HG03139 (cell line): ENCODE data around the gene C2CD2L.
"Not testable (repeated sequence)": the region's sequence is repeated elsewhere in the genome, so short reads cannot be mapped to it uniquely, and the experiment has no call there.

Source experiments
- ATAC-seq: cut with Tn5 transposase; IDR thresholded peaks from one replicate; pipeline ENCODE4 v1.9.1; 2021; ENCODE audit not compliant: unreplicated experiment

C2CD2L gene

DNA sequence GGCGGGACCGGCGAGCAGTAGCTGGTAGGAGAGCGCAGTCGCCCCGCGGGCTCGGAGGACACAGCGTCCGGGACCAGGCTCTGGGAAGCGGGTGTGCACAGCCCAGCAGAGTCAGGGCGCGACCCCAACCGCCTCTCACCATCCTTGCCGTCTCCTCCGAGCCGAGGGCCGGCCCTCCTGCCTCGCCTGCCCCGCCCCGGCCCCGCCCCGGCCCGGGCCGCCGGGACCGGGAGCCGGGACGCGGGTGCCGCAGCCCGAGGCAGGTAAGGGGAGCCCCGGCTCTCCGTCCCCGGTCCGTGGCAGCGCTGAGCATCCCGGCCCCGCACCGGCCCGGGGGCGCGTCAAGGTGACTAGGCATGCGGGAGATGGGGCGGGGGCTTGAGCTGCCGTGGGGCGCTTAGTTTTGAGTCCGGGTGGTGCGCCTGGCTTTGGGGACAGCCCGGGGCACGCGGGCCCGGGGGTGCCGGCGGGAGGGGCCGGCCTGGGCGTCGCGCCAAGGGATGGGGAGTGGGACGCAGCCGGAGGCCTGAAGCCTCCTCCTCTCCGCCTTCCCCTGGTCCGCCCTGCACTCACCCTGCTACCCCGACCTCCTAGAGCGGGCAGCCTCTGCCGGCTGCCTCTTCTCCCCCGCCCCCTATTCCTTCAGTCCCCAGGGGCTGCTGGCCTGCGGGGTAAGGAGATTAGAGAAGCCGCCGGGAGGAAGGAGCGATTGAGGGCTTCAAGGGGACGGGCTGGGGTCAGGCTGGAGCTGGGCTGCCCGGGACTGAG lies 42.1 kb downstream of the C2CD2L start, which contains the start of gene ABCG4:
TSS of gene ABCG4 (plus strand) at position 35 of the 768 bp plus-strand sequence. CDS start 914 bp downstream, outside the sequence.
- no peak for ATAC-seq

DNA sequence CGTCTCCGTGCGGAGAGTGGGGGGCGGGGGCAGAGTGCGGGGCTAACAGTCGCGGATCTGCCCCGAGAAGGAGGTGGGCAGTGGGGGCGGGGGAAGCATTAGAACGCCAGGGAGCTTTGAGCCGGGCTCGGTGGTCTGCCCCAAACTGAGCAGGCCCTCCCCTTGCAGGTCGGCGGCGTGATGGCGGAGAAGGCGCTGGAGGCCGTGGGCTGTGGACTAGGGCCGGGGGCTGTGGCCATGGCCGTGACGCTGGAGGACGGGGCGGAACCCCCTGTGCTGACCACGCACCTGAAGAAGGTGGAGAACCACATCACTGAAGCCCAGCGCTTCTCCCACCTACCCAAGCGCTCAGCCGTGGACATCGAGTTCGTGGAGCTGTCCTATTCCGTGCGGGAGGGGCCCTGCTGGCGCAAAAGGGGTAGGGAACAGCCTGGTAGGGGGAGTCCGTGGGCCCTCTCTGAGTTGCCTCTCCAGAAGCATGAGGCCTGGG lies 42.7 kb downstream of the C2CD2L start:
- no peak for ATAC-seq

DNA sequence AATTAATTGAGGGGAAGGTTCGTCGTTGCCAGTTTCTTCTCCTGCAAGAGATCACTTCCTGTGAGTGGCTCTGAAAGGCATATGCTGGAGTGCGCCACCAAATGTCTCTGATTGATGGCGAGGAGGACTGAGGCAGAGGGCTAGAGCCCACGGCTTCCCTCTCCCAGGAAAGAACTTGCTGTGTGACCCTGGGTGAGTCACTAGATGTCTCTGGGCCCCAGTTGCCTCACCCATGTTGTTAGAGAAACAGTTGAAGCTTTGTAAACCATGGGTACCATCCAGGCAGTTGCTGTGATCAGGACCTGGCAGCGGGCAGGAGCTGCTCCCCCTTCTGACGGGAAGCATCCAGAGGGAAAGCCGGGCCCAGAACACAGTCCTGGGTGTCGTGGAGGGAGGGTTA lies 44.9 kb downstream of the C2CD2L start:
- no peak for ATAC-seq

DNA sequence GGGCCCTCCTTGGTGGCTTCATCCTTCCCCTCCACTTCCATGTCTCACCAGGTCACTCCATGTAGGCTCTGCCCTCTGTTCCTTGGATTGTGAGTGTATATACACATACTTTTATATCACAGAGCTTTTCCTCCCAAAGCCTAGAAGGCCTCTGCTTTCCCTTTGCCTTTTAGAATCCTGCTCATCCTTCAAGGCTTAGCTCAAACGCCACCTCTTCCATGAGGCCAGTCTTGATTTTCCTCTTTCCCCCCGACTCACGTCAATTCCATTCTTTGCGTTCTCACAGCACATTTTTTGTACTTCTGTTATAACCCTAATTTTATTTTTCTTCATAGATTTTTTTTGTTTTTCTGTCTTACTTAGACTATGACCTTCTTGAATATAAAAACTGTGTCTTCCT lies 45.5 kb downstream of the C2CD2L start:
- no peak for ATAC-seq

DNA sequence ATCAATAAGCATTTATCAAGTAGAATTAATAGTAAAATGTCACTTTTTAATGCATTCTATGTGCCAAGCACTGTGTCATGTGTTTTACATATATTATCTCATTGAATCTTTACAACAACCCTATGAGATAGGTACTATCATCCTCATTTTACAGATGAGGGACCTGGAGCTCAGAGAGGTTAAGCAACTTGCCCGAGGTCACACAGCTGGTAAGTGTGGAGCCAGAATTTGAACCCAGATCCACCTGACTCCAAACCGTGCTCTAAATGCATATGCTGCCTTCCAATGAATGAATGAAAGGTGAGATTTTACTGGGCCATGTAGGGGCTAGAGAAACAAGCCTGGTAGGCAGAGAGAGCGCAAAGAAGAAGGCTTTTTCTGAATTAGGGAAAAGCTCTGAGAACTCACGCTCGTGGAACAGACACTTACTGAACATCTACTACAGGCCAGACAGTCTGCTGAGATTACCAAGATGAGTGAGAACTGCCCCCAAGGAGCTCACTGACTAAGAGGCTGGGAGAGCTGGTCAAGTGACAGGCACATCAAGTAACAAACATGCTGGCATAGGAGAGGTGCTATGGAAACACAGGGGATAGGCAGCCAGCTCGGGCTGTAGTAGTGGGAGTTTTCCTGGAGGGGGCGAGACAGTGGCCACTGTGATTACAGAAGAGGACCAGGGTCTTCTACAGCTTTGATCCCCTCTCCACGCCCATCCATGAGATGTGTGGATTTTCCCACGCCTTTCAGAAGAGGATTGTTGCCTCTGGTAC lies 46.1 kb downstream of the C2CD2L start:
- no peak for ATAC-seq

DNA sequence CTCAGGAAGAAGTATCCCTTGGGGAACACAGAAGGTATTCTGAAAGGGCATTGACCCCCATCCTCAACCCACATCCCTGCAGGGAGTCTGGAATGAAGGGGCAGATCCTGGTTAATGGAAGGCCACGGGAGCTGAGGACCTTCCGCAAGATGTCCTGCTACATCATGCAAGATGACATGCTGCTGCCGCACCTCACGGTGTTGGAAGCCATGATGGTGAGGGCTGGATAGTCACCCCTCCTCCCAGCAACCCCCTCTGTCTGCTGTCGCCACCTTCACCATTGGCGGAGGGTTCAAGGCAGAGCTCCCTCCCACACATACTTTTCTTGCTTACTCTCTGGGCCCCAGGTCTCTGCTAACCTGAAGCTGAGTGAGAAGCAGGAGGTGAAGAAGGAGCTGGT lies 47.0 kb downstream of the C2CD2L start:
- no peak for ATAC-seq

DNA sequence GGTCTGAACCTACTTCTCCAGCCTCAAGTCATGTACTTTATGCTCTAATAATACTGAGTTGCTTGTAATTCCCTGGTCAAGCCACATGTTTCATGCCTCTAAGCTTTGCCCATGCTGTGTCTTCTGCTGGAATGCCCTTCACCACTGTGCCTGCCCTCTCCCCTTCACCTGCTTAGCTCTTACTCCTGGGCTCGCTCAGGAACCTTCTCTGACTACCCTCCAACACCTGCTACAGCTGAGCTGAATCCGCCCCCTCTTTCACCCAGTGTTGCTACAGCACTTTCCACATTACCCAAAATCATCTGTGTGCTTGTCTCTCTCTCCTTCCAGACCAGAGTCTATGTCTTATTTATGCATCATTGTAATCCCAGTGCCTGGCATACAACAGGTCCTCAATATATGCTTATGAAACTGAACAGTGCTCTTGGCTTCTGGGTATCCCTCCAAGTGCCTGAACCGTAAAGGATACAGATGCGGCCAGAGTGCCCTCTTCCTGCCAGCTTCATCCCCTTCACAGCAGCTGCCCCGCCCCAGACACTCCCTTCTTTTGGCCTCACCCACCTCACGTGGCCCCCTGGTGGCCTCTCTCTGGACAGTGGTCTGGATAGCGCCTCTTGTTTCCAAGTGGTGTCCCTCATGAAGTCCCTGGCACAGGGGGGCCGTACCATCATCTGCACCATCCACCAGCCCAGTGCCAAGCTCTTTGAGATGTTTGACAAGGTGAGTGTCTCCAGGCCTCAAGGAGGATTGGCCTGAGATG lies 48.8 kb downstream of the C2CD2L start:
- no peak for ATAC-seq

DNA sequence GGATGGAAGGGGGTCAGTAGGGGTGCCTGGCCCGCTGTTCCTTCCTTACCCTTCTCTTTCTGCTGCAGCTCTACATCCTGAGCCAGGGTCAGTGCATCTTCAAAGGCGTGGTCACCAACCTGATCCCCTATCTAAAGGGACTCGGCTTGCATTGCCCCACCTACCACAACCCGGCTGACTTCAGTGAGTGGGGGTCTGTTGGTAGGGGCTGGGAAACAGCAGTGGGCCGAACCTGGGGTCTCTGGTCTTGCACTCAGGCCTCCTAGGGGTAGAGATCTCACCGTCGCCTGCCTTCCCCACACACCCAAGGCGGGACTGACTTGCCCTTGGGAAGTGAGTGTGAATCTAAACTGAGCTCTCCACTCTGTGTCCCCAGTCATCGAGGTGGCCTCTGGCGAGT lies 49.4 kb downstream of the C2CD2L start:
- ATAC-seq, result no peak

DNA sequence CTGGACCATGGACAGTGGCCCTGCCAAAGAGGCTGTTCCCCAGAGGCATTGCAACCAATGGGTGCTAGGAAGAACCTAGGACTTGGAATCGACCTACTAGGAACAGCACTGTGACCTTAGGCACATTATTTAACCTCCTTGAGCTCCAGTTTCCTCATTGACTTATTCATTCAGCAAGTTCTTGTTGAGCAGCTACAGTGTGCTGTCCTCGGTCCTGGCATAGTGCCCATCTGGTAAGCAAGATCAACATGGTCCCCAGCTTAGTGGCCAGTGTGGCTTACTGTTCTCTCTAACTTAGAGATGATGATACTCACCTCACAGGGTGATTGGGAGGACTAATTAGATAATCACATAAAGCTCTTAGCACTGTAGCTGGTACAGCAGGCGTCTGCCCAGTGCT lies 49.9 kb downstream of the C2CD2L start:
- no peak for ATAC-seq

DNA sequence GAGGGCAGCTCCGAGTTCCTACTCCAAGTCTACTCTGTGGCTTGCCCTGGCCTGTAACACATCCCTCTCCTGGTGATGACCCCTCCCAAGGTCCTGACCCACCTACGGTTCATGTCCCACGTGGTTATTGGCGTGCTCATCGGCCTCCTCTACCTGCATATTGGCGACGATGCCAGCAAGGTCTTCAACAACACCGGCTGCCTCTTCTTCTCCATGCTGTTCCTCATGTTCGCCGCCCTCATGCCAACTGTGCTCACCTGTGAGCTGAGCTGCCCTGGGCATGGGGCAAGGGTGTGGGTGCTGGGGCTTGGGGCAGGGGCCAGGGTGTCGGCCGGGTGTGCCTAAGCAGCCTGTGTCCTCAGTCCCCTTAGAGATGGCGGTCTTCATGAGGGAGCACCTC lies 51.3 kb downstream of the C2CD2L start:
- no peak for ATAC-seq

DNA sequence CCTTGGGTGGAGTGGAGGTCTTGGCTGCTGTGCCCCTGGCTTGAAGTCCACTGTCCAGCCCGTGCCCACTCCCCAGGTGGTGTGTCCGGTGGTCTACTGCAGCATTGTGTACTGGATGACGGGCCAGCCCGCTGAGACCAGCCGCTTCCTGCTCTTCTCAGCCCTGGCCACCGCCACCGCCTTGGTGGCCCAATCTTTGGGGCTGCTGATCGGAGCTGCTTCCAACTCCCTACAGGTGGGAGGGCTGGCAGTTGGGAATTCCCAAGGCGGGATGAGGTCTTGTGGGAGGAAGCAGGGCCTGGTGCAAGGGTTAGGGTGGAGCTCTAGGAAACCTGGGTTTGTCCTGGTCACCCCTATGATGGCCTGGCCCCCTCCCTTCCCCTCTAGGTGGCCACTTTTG lies 53.0 kb downstream of the C2CD2L start:
- no peak for ATAC-seq

DNA sequence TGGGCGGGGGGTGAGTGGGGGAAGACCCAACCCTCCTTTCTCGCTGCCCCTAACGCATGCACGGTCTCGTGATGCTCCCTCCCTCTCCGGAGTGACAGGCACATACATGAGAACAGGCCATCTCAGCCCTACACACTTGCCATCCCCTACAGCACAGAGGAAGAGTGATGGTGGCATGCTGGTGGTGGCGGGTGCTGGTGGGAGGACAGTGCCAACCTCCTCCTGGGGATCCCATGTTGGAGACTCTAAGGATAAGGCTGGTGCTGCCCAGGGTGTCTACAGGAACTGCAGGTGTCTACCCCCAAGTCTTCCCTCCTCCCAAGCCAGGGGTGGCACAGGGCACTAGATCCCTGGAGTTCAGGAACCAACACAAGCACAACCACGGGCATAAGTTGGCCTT lies 54.7 kb downstream of the C2CD2L start:
- no peak for ATAC-seq

DNA sequence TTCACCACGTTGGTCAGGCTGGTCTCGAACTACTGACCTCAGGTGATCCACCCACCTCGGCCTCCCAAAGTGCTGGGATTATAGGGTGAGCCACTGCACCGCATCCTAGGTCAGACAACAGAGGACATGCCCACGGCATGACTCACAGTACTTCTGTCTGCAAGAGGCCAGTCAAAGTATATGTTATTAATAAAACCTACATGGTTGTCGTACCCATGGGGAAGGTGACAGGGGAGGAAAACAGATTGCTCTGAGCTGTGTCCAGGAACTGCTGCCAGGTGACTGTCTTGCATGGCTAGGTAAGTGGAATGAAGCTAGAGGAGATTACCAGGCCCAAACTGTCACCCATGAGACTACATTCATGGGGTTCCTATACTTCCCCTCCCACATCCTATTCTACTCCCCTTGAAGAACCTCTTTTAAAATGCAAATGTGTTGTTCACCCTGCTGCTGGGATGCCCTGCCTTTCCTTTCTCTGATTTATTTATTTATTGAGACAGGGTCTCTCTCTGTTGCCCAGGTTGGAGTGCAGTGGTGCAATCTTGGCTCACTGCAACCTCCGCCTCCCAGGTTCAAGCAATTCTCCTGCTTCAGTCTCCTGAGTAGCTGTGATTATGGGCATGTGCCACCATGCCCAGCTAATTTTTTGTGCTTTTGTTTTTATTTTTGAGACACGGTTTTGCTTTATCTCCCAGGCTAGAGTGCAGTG lies 59.4 kb downstream of the C2CD2L start:
- no peak for ATAC-seq

DNA sequence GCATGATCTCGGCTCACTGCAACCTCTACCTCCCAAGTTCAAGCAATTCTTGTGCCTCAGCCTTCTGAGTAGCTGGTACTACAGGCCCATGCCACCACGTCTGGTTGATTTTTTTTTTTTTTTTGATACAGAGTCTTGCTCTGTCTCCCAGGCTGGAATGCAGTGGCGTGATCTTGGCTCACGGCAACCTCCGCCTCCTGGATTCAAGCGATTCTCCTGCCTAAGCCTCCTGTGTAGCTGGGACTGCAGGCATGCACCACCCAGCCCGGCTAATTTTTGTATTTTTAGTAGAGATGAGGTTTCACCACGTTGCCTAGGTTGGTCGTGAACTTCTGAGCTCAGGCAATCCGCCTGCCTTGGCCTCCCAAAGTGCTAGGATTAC lies 59.9 kb downstream of the C2CD2L start:
- not testable (repeated sequence) for ATAC-seq

DNA sequence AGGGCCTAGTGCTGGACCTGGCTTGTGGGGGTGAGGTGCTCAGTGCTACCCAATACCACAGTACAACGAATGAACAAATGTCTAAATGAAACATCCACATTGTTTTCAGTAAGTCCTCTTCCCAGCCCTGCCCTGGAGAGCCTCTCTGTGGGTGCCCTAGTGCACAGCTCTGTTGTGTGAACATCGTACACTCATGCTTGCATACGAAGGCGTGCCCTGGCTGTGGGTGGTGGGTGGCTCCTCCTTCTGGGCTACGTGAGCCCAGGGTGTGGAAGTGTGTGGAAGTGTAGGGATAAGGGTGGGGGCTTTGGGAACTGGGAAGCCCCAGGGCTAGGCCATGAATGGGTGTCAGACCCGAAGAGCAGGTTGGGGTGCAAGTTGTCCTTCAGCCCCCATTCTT lies 60.8 kb downstream of the C2CD2L start:
- ATAC-seq, result no peak
